ENCODE data around the gene SSH2.

DNA sequence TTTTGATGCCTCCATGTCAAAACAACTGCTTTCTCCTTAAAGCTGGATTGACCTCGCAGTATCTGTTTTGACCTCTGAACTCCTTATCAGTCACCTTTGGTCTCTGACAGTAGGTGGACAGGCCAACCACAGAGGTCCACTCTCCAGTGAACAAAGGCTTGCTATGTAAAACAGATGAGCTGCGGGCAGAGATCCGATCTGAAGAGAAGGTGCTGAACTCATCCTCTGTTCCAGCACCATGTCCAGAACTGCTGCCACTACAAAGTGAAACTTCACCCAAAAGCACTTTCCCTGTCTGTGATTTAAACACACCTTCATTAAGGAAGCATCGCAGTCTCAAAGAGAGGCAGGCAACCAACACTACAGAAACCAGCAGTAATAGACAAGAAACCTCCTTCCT, 190.0 kb downstream of the SSH2 start:
- TF ChIP-seq, protein P1, sequence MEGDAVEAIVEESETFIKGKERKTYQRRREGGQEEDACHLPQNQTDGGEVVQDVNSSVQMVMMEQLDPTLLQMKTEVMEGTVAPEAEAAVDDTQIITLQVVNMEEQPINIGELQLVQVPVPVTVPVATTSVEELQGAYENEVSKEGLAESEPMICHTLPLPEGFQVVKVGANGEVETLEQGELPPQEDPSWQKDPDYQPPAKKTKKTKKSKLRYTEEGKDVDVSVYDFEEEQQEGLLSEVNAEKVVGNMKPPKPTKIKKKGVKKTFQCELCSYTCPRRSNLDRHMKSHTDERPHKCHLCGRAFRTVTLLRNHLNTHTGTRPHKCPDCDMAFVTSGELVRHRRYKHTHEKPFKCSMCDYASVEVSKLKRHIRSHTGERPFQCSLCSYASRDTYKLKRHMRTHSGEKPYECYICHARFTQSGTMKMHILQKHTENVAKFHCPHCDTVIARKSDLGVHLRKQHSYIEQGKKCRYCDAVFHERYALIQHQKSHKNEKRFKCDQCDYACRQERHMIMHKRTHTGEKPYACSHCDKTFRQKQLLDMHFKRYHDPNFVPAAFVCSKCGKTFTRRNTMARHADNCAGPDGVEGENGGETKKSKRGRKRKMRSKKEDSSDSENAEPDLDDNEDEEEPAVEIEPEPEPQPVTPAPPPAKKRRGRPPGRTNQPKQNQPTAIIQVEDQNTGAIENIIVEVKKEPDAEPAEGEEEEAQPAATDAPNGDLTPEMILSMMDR (IDR thresholded peaks at IDR 0.05) = no peak
- TF ChIP-seq POLR2AphosphoS5 (IDR thresholded peaks at IDR 0.05) (no peak), POLR2A (IDR thresholded peaks at IDR 0.05; ENCODE audit: low read depth) (no peak), EP300 (IDR thresholded peaks at IDR 0.05) (no peak)
